ENCODE results near the gene NPPB. TPM values are rescaled to one million over a fixed set of nuclear protein-coding genes. Genes with fewer than 3 reads are reported as not detected.

The NPPB gene
- total and polyA plus RNA-seq, 2 of the 8 experiments (the other 6 are each of a cell fraction or from before 2014, with no cell fraction given) = 0.36 to 0.91 TPM

GRCh38 chr1:11825131-11825530 is 33.6 kb downstream of the NPPB start (continued):
- TF ChIP-seq SAP30 (IDR thresholded peaks at IDR 0.05; ENCODE audit: insufficient read depth, insufficient replicate concordance, low read length) = no peak
- no peak for TF ChIP-seq FOSL1 (IDR thresholded peaks at IDR 0.05; ENCODE audit: insufficient read depth, low read depth, low read length)

All from H1 (cell line).